Smooth muscle cell (in vitro differentiated cells): ENCODE measurements around the gene SMARCA4. TPM values are rescaled to one million over a fixed set of nuclear protein-coding genes. Genes with fewer than 3 reads are reported as not detected.
A peak's percentile ranks its signal among the peaks of the same experiment; 100 is the strongest.

Experiments used
- DNase-seq: peaks from one replicate; lab custom pipeline; 2025; ENCODE audit not compliant: unreplicated experiment; lab: John Stamatoyannopoulos, UW
- H2AFZ ChIP-seq: fragments of 200-600 bp; sonication (generic); 2 replicates; pipeline ENCODE4 v1.6.0; 2016; ENCODE audit warnings: antibody characterized with exemption, low read depth, mild to moderate bottlenecking
- H3F3A ChIP-seq: fragments of 200-600 bp; sonication (generic); 2 replicates; pipeline ENCODE4 v1.6.0; 2017; ENCODE audit warnings: antibody characterized with exemption, low read depth
- H3K27ac ChIP-seq: fragments of 200-600 bp; sonication (generic); 2 replicates; pipeline ENCODE4 v1.5.1; 2016; ENCODE audit warnings: low read depth, mild to moderate bottlenecking
- H3K27me3 ChIP-seq: fragments of 200-600 bp; sonication (generic); 2 replicates; pipeline ENCODE4 v1.6.1; 2016; ENCODE audit warnings: low read depth, mild to moderate bottlenecking
- H3K36me3 ChIP-seq: fragments of 200-600 bp; sonication (generic); 2 replicates; pipeline ENCODE4 v1.5.1; 2016; ENCODE audit warnings: low read depth
- H3K4me1 ChIP-seq: fragments of 200-600 bp; sonication (generic); 2 replicates; pipeline ENCODE4 v1.5.1; 2016; ENCODE audit warnings: low read depth
- H3K4me2 ChIP-seq: fragments of 200-600 bp; sonication (generic); 2 replicates; pipeline ENCODE4 v1.6.0; 2016; ENCODE audit warnings: mild to moderate bottlenecking
- H3K4me3 ChIP-seq: fragments of 200-600 bp; sonication (generic); 2 replicates; pipeline ENCODE4 v1.5.1; 2016; ENCODE audit warnings: mild to moderate bottlenecking
- H3K79me2 ChIP-seq: fragments of 200-600 bp; sonication (generic); 2 replicates; pipeline ENCODE4 v1.6.0; 2016; ENCODE audit warnings: low read depth, mild to moderate bottlenecking
- H3K9ac ChIP-seq: fragments of 200-600 bp; sonication (generic); 2 replicates; pipeline ENCODE4 v1.6.0; 2016; ENCODE audit warnings: low read depth
- H3K9me3 ChIP-seq: fragments of 200-600 bp; sonication (generic); replicated peaks from 2 replicates; pipeline ENCODE4 v1.5.1; 2016; ENCODE audit warnings: low read depth
- H4K20me1 ChIP-seq: fragments of 200-600 bp; sonication (generic); 2 replicates; pipeline ENCODE4 v1.6.0; 2016; ENCODE audit warnings: low read depth
- CTCF ChIP-seq: fragments of 200-600 bp; sonication (generic); IDR thresholded peaks from 2 replicates; pipeline ENCODE4 v1.5.1; 2017; ENCODE audit warnings: borderline replicate concordance, mild to moderate bottlenecking, antibody characterized with exemption; ENCODE audit not compliant: insufficient read depth, poor library complexity, severe bottlenecking
- WGBS: methylation state at CpG from one replicate; pipeline ENCODE4 v1.1.7; 2016; ENCODE audit warnings: low lambda C conversion rate; 5-methylcytosine and 5-hydroxymethylcytosine counted together
- polyA plus RNA-seq: library from polyadenylated mRNA; unstranded; fragments of >200 nt; fragmentation: Nextera tagmentation; extraction: Ambion mirVana; gene quantifications from 2 replicates; pipeline ENCODE4 v1.2.1, GENCODE V29; 2016
- total RNA-seq: library from RNA; depleted of rRNA; stranded (reverse); fragments of >200 nt; gene quantifications from 2 replicates; pipeline ENCODE4 v1.2.3, GENCODE V29; 2014

The SMARCA4 gene
- total and polyA plus RNA-seq, 2 experiments from 2014 or later, result 59.6 to 100 TPM

- peaks cover 33% of the 10 kb centered on the region for H4K20me1 ChIP-seq
- H3K36me3 ChIP-seq, result peaks cover 8% of the 10 kb centered on the region
- H3K9me3 ChIP-seq, result no peaks in the 10 kb centered on the region
- no peak overlapping the region for H3K4me3 ChIP-seq
- DNase-seq, result no peak
- H3F3A ChIP-seq, result no peaks in the 10 kb centered on the region
- TF ChIP-seq CTCF, result no peak
- no peak overlapping the region for H2AFZ ChIP-seq
- no peaks in the 10 kb centered on the region for H3K4me1 ChIP-seq
- H3K27me3 ChIP-seq, result no peaks in the 10 kb centered on the region
- no peak overlapping the region for H3K9ac ChIP-seq
- no peaks in the 10 kb centered on the region for H3K79me2 ChIP-seq
- WGBS, result 87% methylated on average over 23 of the region's 23 CpGs
- peak overlapping the region; percentile 86 for H3K27ac ChIP-seq
- H3K4me2 ChIP-seq, result peak overlapping the region; percentile 35
Observed at GRCh38 chr19:11017275-11018035, 56.6 kb downstream of the SMARCA4 start.

GRCh38 chr19:11018179-11018578, 57.3 kb downstream of the SMARCA4 start:
- Histone ChIP-seq H3F3A (no peaks in the 10 kb centered on the region), H2AFZ (no peak overlapping the region), H3K27me3 (no peaks in the 10 kb centered on the region), H3K4me3 (no peak overlapping the region), H3K36me3 (peaks cover 8% of the 10 kb centered on the region), H4K20me1 (peaks cover 30% of the 10 kb centered on the region), H3K79me2 (no peaks in the 10 kb centered on the region), H3K9me3 (no peaks in the 10 kb centered on the region), H3K27ac (peak overlapping the region; percentile 86), H3K4me2 (peak overlapping the region; percentile 35), H3K9ac (peak overlapping the region; percentile 66), H3K4me1 (no peaks in the 10 kb centered on the region)
- WGBS, result 49% methylated on average over 12 of the region's 12 CpGs
- TF ChIP-seq CTCF, result no peak
- DNase-seq, result no peak

GRCh38 chr19:11018763-11019162, 57.9 kb downstream of the SMARCA4 start:
- DNase-seq, result no peak

More at GRCh38 chr19:11018763-11019162, 57.9 kb downstream of the SMARCA4 start:
- Histone ChIP-seq H3K4me3 (no peak overlapping the region), H3K9me3 (no peaks in the 10 kb centered on the region), H3K36me3 (peaks cover 8% of the 10 kb centered on the region), H3K9ac (peak overlapping the region; percentile 66), H3K4me1 (no peaks in the 10 kb centered on the region), H3K4me2 (no peak overlapping the region), H2AFZ (no peak overlapping the region), H4K20me1 (peaks cover 24% of the 10 kb centered on the region), H3F3A (no peaks in the 10 kb centered on the region), H3K27ac (peak overlapping the region; percentile 86), H3K79me2 (no peaks in the 10 kb centered on the region), H3K27me3 (no peaks in the 10 kb centered on the region)
- no peak for TF ChIP-seq CTCF
- WGBS, result 82% methylated on average over 13 of the region's 13 CpGs
